Body of pancreas (tissue), 4 donors: ENCODE data around the gene NUDT2. TPM values are rescaled to one million over a fixed set of nuclear protein-coding genes. Genes with fewer than 3 reads are reported as not detected.

Experiments
- ATAC-seq: fragments of 150-250 bp; one replicate; pipeline ENCODE4 v1.9.1; 2016
- DNase-seq, 4 donors: peaks; one replicate each; pipeline ENCODE4 v3.0.0-alpha.2; 2019
- H3K27ac ChIP-seq, 4 donors: fragments of 200-600 bp; sonication (generic); 1 replicate in 3 of 4; 2 replicates in 1 of 4; pipeline versions ENCODE4 v1.5.1 to v1.6.1; 2016 to 2019; ENCODE audit warnings: mild to moderate bottlenecking in 1 of 4, mixed read lengths in 1 of 4, moderate library complexity in 1 of 4
- H3K27me3 ChIP-seq, 2 donors: fragments of 200-600 bp; sonication (generic); one replicate each; pipeline ENCODE4 v1.6.0; 2016; ENCODE audit warnings: mild to moderate bottlenecking in 1 of 2
- H3K36me3 ChIP-seq, 2 donors: fragments of 200-600 bp; sonication (generic); replicated peaks in 1 of 2; 2 replicates each; pipeline ENCODE4 v1.5.1; 2016; ENCODE audit warnings: low read depth in 2 of 2; ENCODE audit not compliant: insufficient read depth in 1 of 2
- H3K4me1 ChIP-seq: fragments of 200-600 bp; sonication (generic); one replicate; pipeline ENCODE4 v1.6.0; 2016
- H3K4me3 ChIP-seq, 2 donors: fragments of 200-600 bp; sonication (generic); 1 replicate in 1 of 2; 2 replicates in 1 of 2; pipeline ENCODE4 v1.5.1; 2016 to 2019
- H3K9me3 ChIP-seq, 3 donors: fragments of 200-600 bp; sonication (generic); 1 replicate in 2 of 3; 2 replicates in 1 of 3; pipeline ENCODE4 v1.5.1; 2016
- POLR2A ChIP-seq, 3 donors: fragments of 450-650 bp; IDR thresholded peaks; one replicate each; pipeline ENCODE4 v1.6.1; 2016; ENCODE audit warnings: antibody characterized with exemption in 3 of 3, mild to moderate bottlenecking in 2 of 3
- WGBS, 2 donors: methylation state at CpG; one replicate each; pipeline ENCODE4 v1.1.5; 2017; 5-methylcytosine and 5-hydroxymethylcytosine counted together
- intact Hi-C: fragments of 100-400 bp; cut with DNase I; formaldehyde crosslinking; loops from one replicate; pipeline ENCODE4 v1.15.1; 2023
- small RNA-seq: library from RNA; depleted of rRNA; stranded (forward); fragments of <200 nt; gene quantifications from one replicate; pipeline ENCODE3, GENCODE V24; 2016
- total RNA-seq, 2 donors: library from RNA; depleted of rRNA; stranded (reverse); fragments of >200 nt; gene quantifications; one replicate each; pipeline ENCODE4 v1.1.0, GENCODE V29; 2016
- TF ChIP-seq, protein P1 (sequence below), 7 experiments: fragments of 450-650 bp in 4 of 7; fragments of 200-600 bp in 3 of 7; sonication (generic) in 3 of 7; IDR thresholded peaks; one replicate each; pipeline ENCODE4 v1.5.1; 2016 to 2019; ENCODE audit warnings: antibody characterized with exemption in 7 of 7

Gene NUDT2
- total RNA-seq, 2 donors from 2014 or later = 9.2 to 14.0 TPM

DNA sequence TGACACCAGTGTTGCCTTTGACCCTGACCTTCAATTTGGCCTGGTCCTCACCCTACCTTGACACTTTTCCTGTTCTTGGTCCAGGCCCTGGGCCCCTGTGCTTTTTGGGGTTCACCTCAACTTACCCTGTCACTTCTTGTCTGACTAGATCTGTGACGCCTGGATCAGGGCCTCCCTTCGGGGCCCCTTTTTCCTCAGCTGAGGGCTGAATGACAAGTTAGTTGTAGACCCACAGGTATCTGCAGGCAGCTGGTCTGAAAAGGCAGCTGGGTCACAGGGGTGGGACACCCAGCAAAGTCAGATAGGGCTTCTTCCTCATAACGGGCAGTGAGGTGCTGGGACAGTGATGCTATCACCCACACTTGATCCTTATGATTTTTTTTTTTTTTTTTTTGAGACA, 57.3 kb downstream of the NUDT2 start:
- Histone ChIP-seq H3K4me3 (no peak overlapping the region), H3K36me3 (no peaks in the 10 kb centered on the region), H3K4me1 (peaks cover 2% of the 10 kb centered on the region), H3K27me3 (no peaks in the 10 kb centered on the region), H3K27ac (no peak overlapping the region), H3K9me3 (no peaks in the 10 kb centered on the region)
- no peak for ATAC-seq
- WGBS, 2 donors = 85 to 87% methylated on average over 3 of the region's 3 CpGs
- TF ChIP-seq, protein P1, sequence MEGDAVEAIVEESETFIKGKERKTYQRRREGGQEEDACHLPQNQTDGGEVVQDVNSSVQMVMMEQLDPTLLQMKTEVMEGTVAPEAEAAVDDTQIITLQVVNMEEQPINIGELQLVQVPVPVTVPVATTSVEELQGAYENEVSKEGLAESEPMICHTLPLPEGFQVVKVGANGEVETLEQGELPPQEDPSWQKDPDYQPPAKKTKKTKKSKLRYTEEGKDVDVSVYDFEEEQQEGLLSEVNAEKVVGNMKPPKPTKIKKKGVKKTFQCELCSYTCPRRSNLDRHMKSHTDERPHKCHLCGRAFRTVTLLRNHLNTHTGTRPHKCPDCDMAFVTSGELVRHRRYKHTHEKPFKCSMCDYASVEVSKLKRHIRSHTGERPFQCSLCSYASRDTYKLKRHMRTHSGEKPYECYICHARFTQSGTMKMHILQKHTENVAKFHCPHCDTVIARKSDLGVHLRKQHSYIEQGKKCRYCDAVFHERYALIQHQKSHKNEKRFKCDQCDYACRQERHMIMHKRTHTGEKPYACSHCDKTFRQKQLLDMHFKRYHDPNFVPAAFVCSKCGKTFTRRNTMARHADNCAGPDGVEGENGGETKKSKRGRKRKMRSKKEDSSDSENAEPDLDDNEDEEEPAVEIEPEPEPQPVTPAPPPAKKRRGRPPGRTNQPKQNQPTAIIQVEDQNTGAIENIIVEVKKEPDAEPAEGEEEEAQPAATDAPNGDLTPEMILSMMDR (IDR thresholded peaks at IDR 0.05) = no peak
- TF ChIP-seq POLR2A (IDR thresholded peaks at IDR 0.05) = no peak
- DNase-seq = no peak
- intact Hi-C loops = no loop called here

DNA sequence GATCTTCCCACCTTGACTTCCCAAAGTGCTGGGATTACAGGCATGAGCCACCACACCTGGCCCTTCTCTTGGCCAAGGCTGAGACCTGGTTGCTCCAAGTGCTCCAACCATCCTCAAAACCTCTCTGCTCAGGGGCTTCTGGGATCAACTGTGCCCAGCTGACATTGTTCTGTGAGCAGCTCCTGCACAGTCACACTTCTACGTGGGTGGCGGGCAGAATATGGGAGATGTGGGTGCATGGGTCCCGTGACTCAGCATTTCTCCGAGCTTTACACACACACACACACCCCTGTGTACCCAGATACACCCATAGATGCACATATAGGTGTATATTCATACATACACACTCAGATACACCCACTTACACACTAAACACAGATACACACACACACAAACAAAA, 57.9 kb downstream of the NUDT2 start:
- Histone ChIP-seq H3K36me3 (no peaks in the 10 kb centered on the region), H3K27me3 (no peaks in the 10 kb centered on the region), H3K9me3 (no peaks in the 10 kb centered on the region), H3K27ac (no peak overlapping the region), H3K4me3 (no peak overlapping the region), H3K4me1 (no peaks in the 10 kb centered on the region)
- 82 to 86% methylated on average over 4 of the region's 4 CpGs for WGBS, 2 donors
- intact Hi-C loops = no loop called here
- TF ChIP-seq, protein P1 (IDR thresholded peaks at IDR 0.05) = no peak
- TF ChIP-seq POLR2A (IDR thresholded peaks at IDR 0.05) = no peak
- DNase-seq = no peak
- no peak for ATAC-seq

DNA sequence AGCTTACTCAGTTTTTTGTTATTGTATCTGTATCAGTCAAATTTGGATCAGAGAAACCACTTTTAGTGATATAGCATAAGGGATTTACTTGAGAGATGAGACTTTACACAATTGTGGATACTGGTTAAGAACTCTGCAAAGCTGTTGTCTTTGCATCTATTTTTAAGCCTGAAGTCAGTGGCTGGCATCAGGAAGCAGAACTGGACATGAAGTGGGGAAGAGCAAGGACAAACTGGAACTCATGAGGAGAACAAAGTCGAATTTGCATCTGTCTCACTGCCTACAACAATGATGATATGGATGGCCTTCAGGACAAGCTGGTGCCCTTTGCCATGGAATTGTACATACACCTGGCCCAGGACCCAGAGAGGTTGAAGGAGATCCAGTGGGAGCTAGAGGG, 63.1 kb downstream of the NUDT2 start:
- no peak overlapping the region for H3K4me3 ChIP-seq
- no peak for TF ChIP-seq POLR2A (IDR thresholded peaks at IDR 0.05)
- TF ChIP-seq, protein P1 (IDR thresholded peaks at IDR 0.05) = no peak
- H3K4me1 ChIP-seq = no peaks in the 10 kb centered on the region
- intact Hi-C loops = no loop called here
- WGBS, 2 donors = 24 to 25% methylated on average over 1 of the region's 1 CpG
- H3K36me3 ChIP-seq = no peaks in the 10 kb centered on the region
- no peak overlapping the region for H3K27ac ChIP-seq
- H3K9me3 ChIP-seq = no peaks in the 10 kb centered on the region
- no peak for DNase-seq
- ATAC-seq = no peak
- H3K27me3 ChIP-seq = no peaks in the 10 kb centered on the region

Small RNA genes within 50 kb of the gene (small RNA-seq; reads per million reads assigned to genes)
- gene RF00019 = not detected
- not detected for gene RNU2-50P

Other genes starting within 250 kb of the NUDT2 start
- 10 to 100 TPM; 14.3 to 19.1 TPM for gene DCAF12, start 202.9 kb upstream of the NUDT2 start, total RNA-seq
- 10 to 100 TPM; 18.9 to 19.1 TPM for gene UBAP1, start 150.5 kb upstream of the NUDT2 start, total RNA-seq
- gene KIF24, start 301 bp upstream of the NUDT2 start, total RNA-seq = under 1 TPM; 0.26 to 0.33 TPM
- 10 to 100 TPM; 11.2 to 11.9 TPM for gene MYORG, start 47.3 kb downstream of the NUDT2 start, total RNA-seq
- 1 to 10 TPM; 6.5 to 6.6 TPM for gene FAM219A, start 129.0 kb downstream of the NUDT2 start, total RNA-seq
- gene DNAI1, start 129.2 kb downstream of the NUDT2 start, total RNA-seq = 1 to 10 TPM in 1 of 2 donors, under 1 TPM in 1; 0.99 to 2.1 TPM
- 1 to 10 TPM in 1 of 2 donors, not detected in 1; 2.9 TPM for gene ENHO, start 193.4 kb downstream of the NUDT2 start, total RNA-seq